ENCODE measurements around the gene SNRNP48. TPM values are rescaled to one million over a fixed set of nuclear protein-coding genes. Genes with fewer than 3 reads are reported as not detected.

Gene SNRNP48
- polyA plus RNA-seq, 6 donors from 2014 or later, result 5.3 to 15.1 (median 11.0) TPM

- H3K27me3 Mint-ChIP-seq, result peaks cover 0 to 17% (median 8%) of the 10 kb centered on the region in 3 donors
- no peak overlapping the region for H3K4me3 Mint-ChIP-seq
- H3K27ac Mint-ChIP-seq, result no peak overlapping the region
- DNase-seq (no peak), ATAC-seq (ENCODE audit: low read depth in 2 of 2) (no peak)
- H3K4me1 Mint-ChIP-seq, result peaks cover 7 to 36% (median 16%) of the 10 kb centered on the region in 3 donors
- H3K9me3 Mint-ChIP-seq, result no peaks in the 10 kb centered on the region
- no peaks in the 10 kb centered on the region for H3K36me3 Mint-ChIP-seq
These were observed 56.4 kb downstream of the SNRNP48 start for GRCh38 chr6:7646394-7646793.

- DNase-seq (no peak), ATAC-seq (ENCODE audit: low read depth in 2 of 2) (no peak)
- H3K4me1 Mint-ChIP-seq, result peaks cover 7 to 36% (median 16%) of the 10 kb centered on the region in 3 donors
- peak overlapping the region in 5 of 6 donors; percentile 13 to 82 (median 16) for H3K27ac Mint-ChIP-seq
- no peaks in the 10 kb centered on the region for H3K9me3 Mint-ChIP-seq
- no peaks in the 10 kb centered on the region for H3K36me3 Mint-ChIP-seq
- peak overlapping the region in 3 of 8 donors; percentile 6 to 17 (median 12) for H3K4me3 Mint-ChIP-seq
- H3K27me3 Mint-ChIP-seq, result peaks cover 0 to 9% (median 8%) of the 10 kb centered on the region in 3 donors
These were observed 57.5 kb downstream of the SNRNP48 start for GRCh38 chr6:7647504-7647903.

GRCh38 chr6:7649037-7649810 is 59.2 kb downstream of the SNRNP48 start:
- Mint-ChIP-seq H3K27me3 (peaks cover 9 to 20% (median 11%) of the 10 kb centered on the region in 3 donors), H3K36me3 (no peaks in the 10 kb centered on the region), H3K9me3 (no peaks in the 10 kb centered on the region), H3K4me1 (peaks cover 7 to 36% (median 16%) of the 10 kb centered on the region in 3 donors), H3K27ac (peak overlapping the region in 2 of 6 donors; percentile 0 to 44), H3K4me3 (peak overlapping the region in 4 of 8 donors; percentile 49 to 82 (median 69))
- DNase-seq, result peak; percentile 2
- ATAC-seq (ENCODE audit: low read depth in 2 of 2), result peak in 1 of 2 donors; percentile 35

- peaks cover 13 to 18% (median 14%) of the 10 kb centered on the region in 3 donors for H3K27me3 Mint-ChIP-seq
- no peak overlapping the region for H3K27ac Mint-ChIP-seq
- no peaks in the 10 kb centered on the region for H3K9me3 Mint-ChIP-seq
- DNase-seq (no peak), ATAC-seq (ENCODE audit: low read depth in 2 of 2) (no peak)
- peaks cover 7 to 36% (median 16%) of the 10 kb centered on the region in 3 donors for H3K4me1 Mint-ChIP-seq
- H3K36me3 Mint-ChIP-seq, result no peaks in the 10 kb centered on the region
- H3K4me3 Mint-ChIP-seq, result no peak overlapping the region
These were observed 60.9 kb downstream of the SNRNP48 start for GRCh38 chr6:7650878-7651277.

- no peak overlapping the region for H3K27ac Mint-ChIP-seq
- DNase-seq, result no peak
- no peaks in the 10 kb centered on the region for H3K36me3 Mint-ChIP-seq
These were observed 63.0 kb downstream of the SNRNP48 start for GRCh38 chr6:7652957-7653356.

GRCh38 chr6:7656355-7656754 is 66.4 kb downstream of the SNRNP48 start:
- no peak for DNase-seq
- H3K27ac Mint-ChIP-seq, result no peak overlapping the region
- peaks cover 18 to 46% (median 32%) of the 10 kb centered on the region in 3 donors for H3K27me3 Mint-ChIP-seq
- H3K4me3 Mint-ChIP-seq, result no peak overlapping the region
- H3K36me3 Mint-ChIP-seq, result no peaks in the 10 kb centered on the region
- no peaks in the 10 kb centered on the region for H3K4me1 Mint-ChIP-seq
- no peak for ATAC-seq (ENCODE audit: low read depth in 2 of 2)
- no peaks in the 10 kb centered on the region for H3K9me3 Mint-ChIP-seq

More at GRCh38 chr6:7652957-7653356, 63.0 kb downstream of the SNRNP48 start:
- peaks cover 7 to 24% (median 11%) of the 10 kb centered on the region in 3 donors for H3K4me1 Mint-ChIP-seq
- no peaks in the 10 kb centered on the region for H3K9me3 Mint-ChIP-seq
- H3K27me3 Mint-ChIP-seq, result peaks cover 17 to 34% (median 26%) of the 10 kb centered on the region in 3 donors
- no peak for ATAC-seq (ENCODE audit: low read depth in 2 of 2)
- H3K4me3 Mint-ChIP-seq, result no peak overlapping the region

GRCh38 chr6:7658543-7658942 is 68.5 kb downstream of the SNRNP48 start:
- ATAC-seq (ENCODE audit: low read depth in 2 of 2), result no peak
- peaks cover 0 to 4% (median 0%) of the 10 kb centered on the region in 7 donors for H3K9me3 Mint-ChIP-seq
- no peak for DNase-seq
- no peaks in the 10 kb centered on the region for H3K4me1 Mint-ChIP-seq
- no peak overlapping the region for H3K4me3 Mint-ChIP-seq
- peak overlapping the region in 1 of 6 donors; percentile 32 for H3K27ac Mint-ChIP-seq
- peaks cover 27 to 52% (median 44%) of the 10 kb centered on the region in 3 donors for H3K27me3 Mint-ChIP-seq
- H3K36me3 Mint-ChIP-seq, result no peaks in the 10 kb centered on the region

- no peak for DNase-seq
- no peak overlapping the region for H3K4me3 Mint-ChIP-seq
- ATAC-seq (ENCODE audit: low read depth in 2 of 2), result no peak
- no peaks in the 10 kb centered on the region for H3K4me1 Mint-ChIP-seq
- H3K9me3 Mint-ChIP-seq, result peaks cover 0 to 5% (median 0%) of the 10 kb centered on the region in 7 donors
- H3K27ac Mint-ChIP-seq, result no peak overlapping the region
- H3K36me3 Mint-ChIP-seq, result no peaks in the 10 kb centered on the region
- peaks cover 17 to 43% (median 38%) of the 10 kb centered on the region in 3 donors for H3K27me3 Mint-ChIP-seq
These were observed 71.4 kb downstream of the SNRNP48 start for GRCh38 chr6:7661364-7661763.

Other genes with a start within 250 kb of the SNRNP48 start
- under 1 TPM in 3 of 6 donors, not detected in 3; 0.08 to 0.26 (median 0.19) TPM for gene CAGE1, start 200.5 kb upstream of the SNRNP48 start, polyA plus RNA-seq (ENCODE audit: low read depth in 6 of 6)
- gene RIOK1, start 200.4 kb upstream of the SNRNP48 start, polyA plus RNA-seq (ENCODE audit: low read depth in 6 of 6), result 10 to 100 TPM; 16.9 to 24.9 (median 21.7) TPM
- 10 to 100 TPM in 4 of 6 donors, 1 to 10 TPM in 2; 6.3 to 49.2 (median 15.8) TPM for gene DSP, start 48.5 kb upstream of the SNRNP48 start, polyA plus RNA-seq (ENCODE audit: low read depth in 6 of 6)
- 1 to 10 TPM in 1 of 6 donors, under 1 TPM in 3, not detected in 2; 0.23 to 1.0 (median 0.63) TPM for gene BMP6, start 135.9 kb downstream of the SNRNP48 start, polyA plus RNA-seq (ENCODE audit: low read depth in 6 of 6)

All from naive B cell (primary cell).